ENCODE measurements around the gene SALL1. TPM values are rescaled to one million over a fixed set of nuclear protein-coding genes. Genes with fewer than 3 reads are reported as not detected.

The SALL1 gene
- total RNA-seq, 1 experiment from 2014 or later = not detected

DNA sequence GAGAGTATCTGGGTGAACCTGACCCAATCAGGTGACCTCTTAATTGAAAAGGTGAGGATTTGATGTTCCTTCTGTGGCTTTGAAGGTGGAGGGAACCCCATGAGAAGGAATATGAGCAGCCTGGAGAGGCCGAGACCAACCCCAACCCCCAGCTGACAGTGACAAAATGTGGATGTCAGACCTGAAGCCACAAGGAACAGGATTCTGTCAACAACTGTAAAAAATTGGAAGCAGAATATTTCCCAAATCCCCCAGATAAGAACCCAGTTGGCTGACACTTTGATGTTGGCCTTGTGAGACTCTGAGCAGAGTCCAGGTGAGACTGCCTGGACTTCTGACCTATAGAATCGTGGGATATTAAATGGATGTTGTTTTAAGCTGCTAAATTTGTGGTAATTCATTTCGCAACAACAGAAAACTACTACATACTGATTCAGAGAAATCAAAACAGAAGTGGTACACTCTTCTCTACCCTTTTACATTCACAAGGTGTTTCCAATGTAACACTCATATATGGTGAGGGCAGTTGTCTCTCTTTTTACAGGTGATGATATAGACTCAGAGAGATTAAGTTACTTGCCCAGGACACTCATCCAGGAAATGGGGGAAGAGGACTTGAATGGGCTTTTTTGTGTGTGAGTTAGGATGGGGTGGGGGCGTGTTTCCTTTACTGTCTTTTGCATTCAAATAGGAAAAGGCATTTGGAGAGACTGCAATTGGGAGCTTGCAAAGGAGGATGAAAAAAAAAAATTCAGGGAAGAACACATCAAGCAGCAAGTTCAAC lies 29.8 kb upstream of the SALL1 start:
- H3K27ac ChIP-seq (ENCODE audit: low read length) = no peak overlapping the region
- ATAC-seq = no peak
- intact Hi-C loops (cut with micrococcal nuclease) = no loop called here
- no peaks in the 10 kb centered on the region for H3K36me3 ChIP-seq (ENCODE audit: low read depth, low read length)
- no peak for TF ChIP-seq EZH2 (IDR thresholded peaks at IDR 0.05; ENCODE audit: low read length, unreplicated experiment)
- no peak for TF ChIP-seq EZH2phosphoT487 (IDR thresholded peaks at IDR 0.05; ENCODE audit: borderline replicate concordance, low read length)
- TF ChIP-seq, protein P1, sequence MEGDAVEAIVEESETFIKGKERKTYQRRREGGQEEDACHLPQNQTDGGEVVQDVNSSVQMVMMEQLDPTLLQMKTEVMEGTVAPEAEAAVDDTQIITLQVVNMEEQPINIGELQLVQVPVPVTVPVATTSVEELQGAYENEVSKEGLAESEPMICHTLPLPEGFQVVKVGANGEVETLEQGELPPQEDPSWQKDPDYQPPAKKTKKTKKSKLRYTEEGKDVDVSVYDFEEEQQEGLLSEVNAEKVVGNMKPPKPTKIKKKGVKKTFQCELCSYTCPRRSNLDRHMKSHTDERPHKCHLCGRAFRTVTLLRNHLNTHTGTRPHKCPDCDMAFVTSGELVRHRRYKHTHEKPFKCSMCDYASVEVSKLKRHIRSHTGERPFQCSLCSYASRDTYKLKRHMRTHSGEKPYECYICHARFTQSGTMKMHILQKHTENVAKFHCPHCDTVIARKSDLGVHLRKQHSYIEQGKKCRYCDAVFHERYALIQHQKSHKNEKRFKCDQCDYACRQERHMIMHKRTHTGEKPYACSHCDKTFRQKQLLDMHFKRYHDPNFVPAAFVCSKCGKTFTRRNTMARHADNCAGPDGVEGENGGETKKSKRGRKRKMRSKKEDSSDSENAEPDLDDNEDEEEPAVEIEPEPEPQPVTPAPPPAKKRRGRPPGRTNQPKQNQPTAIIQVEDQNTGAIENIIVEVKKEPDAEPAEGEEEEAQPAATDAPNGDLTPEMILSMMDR (conservative IDR thresholded peaks at IDR 0.05; ENCODE audit: low read depth, low read length) = no peak
- no peak overlapping the region for H3K4me3 ChIP-seq (ENCODE audit: low read length)
- H3K9ac ChIP-seq (ENCODE audit: low read length) = no peak overlapping the region
- BruUV-seq (replicated peaks) = no TSS peak
- no peaks in the 10 kb centered on the region for H3K79me2 ChIP-seq (ENCODE audit: low read length)
- H3K9me3 ChIP-seq (ENCODE audit: low read length) = no peaks in the 10 kb centered on the region
- H3K4me2 ChIP-seq (ENCODE audit: low read length) = no peak overlapping the region
- DNase-seq = no peak
- H3K27me3 ChIP-seq (ENCODE audit: low read length) = no peaks in the 10 kb centered on the region
- no peaks in the 10 kb centered on the region for H3F3A ChIP-seq (ENCODE audit: low read length, unreplicated experiment)
- ChIA-PET POLR2A (ENCODE audit: unreplicated experiment) (no interaction called here), CTCF (no interaction called here)
- H2AFZ ChIP-seq (ENCODE audit: low read length) = no peak overlapping the region
- no peaks in the 10 kb centered on the region for H3K9me2 ChIP-seq (replicated peaks; ENCODE audit: low read length)
- no peaks in the 10 kb centered on the region for H4K20me1 ChIP-seq (ENCODE audit: low read length)
- no peaks in the 10 kb centered on the region for H3K4me1 ChIP-seq (ENCODE audit: insufficient read depth, low read length)

DNA sequence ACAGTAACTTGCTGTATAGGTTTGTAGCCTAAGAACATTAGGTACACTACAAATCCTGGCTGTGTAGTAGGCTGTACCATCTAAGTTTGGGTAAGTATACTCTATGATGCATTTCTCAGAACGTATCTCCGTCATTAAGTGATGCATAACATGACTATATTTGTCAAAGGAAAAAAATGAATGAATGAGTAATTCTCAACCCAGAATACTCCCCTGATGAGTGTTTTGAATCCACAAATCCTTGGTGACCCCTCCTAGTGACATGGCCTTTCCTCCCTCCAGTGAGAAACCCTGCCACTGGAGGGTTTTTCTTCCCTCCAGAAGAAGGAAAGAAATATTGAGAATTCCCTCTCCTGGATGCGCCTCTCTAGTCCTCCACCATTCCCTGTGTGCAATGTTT lies 24.0 kb upstream of the SALL1 start:
- H3K9ac ChIP-seq (ENCODE audit: low read length) = no peak overlapping the region
- ChIA-PET POLR2A (ENCODE audit: unreplicated experiment) (no interaction called here), CTCF (no interaction called here)
- H2AFZ ChIP-seq (ENCODE audit: low read length) = no peak overlapping the region
- no peaks in the 10 kb centered on the region for H3K36me3 ChIP-seq (ENCODE audit: low read depth, low read length)
- TF ChIP-seq EZH2phosphoT487 (IDR thresholded peaks at IDR 0.05; ENCODE audit: borderline replicate concordance, low read length) = no peak
- TF ChIP-seq, protein P1 (conservative IDR thresholded peaks at IDR 0.05; ENCODE audit: low read depth, low read length) = no peak
- no peak for TF ChIP-seq EZH2 (IDR thresholded peaks at IDR 0.05; ENCODE audit: low read length, unreplicated experiment)
- no peak for DNase-seq
- no peaks in the 10 kb centered on the region for H3K9me2 ChIP-seq (replicated peaks; ENCODE audit: low read length)
- no peak overlapping the region for H3K27ac ChIP-seq (ENCODE audit: low read length)
- H3F3A ChIP-seq (ENCODE audit: low read length, unreplicated experiment) = no peaks in the 10 kb centered on the region
- H3K4me1 ChIP-seq (ENCODE audit: insufficient read depth, low read length) = no peaks in the 10 kb centered on the region
- ATAC-seq = no peak
- no peak overlapping the region for H3K4me2 ChIP-seq (ENCODE audit: low read length)
- no peaks in the 10 kb centered on the region for H3K9me3 ChIP-seq (ENCODE audit: low read length)
- intact Hi-C loops (cut with micrococcal nuclease) = no loop called here
- H4K20me1 ChIP-seq (ENCODE audit: low read length) = no peaks in the 10 kb centered on the region
- H3K4me3 ChIP-seq (ENCODE audit: low read length) = no peak overlapping the region
- no peaks in the 10 kb centered on the region for H3K79me2 ChIP-seq (ENCODE audit: low read length)
- no TSS peak for BruUV-seq (replicated peaks)
- no peaks in the 10 kb centered on the region for H3K27me3 ChIP-seq (ENCODE audit: low read length)

DNA sequence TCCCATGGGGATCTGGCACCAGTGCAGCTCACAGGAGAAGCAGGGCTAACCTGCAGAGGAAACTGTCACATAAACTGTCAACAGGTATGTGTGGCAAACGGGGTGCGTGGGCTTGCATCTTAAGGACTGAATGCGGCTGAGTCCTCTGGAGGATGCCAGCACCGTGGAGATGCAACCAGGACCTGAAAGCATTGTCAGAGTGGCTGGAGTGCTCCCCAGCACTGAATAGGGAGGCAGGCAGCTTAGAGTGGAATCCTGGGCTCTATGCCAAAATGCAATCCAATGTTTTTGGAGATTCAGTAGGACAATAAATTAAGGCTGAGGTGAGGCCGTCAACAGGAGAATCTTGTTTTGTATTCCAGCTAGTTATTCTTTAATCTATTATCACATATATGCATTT lies 21.3 kb upstream of the SALL1 start:
- Histone ChIP-seq H3K9me2 (replicated peaks; ENCODE audit: low read length) (no peaks in the 10 kb centered on the region), H3K27ac (ENCODE audit: low read length) (no peak overlapping the region), H3K9me3 (ENCODE audit: low read length) (no peaks in the 10 kb centered on the region), H3F3A (ENCODE audit: low read length, unreplicated experiment) (no peaks in the 10 kb centered on the region), H3K4me3 (ENCODE audit: low read length) (no peak overlapping the region), H4K20me1 (ENCODE audit: low read length) (no peaks in the 10 kb centered on the region), H3K4me2 (ENCODE audit: low read length) (no peak overlapping the region), H2AFZ (ENCODE audit: low read length) (no peak overlapping the region), H3K36me3 (ENCODE audit: low read depth, low read length) (no peaks in the 10 kb centered on the region), H3K9ac (ENCODE audit: low read length) (no peak overlapping the region), H3K79me2 (ENCODE audit: low read length) (no peaks in the 10 kb centered on the region), H3K27me3 (ENCODE audit: low read length) (no peaks in the 10 kb centered on the region), H3K4me1 (ENCODE audit: insufficient read depth, low read length) (no peaks in the 10 kb centered on the region)
- no TSS peak for BruUV-seq (replicated peaks)
- no peak for ATAC-seq
- ChIA-PET POLR2A (ENCODE audit: unreplicated experiment) (no interaction called here), CTCF (no interaction called here)
- DNase-seq = no peak
- intact Hi-C loops (cut with micrococcal nuclease) = no loop called here
- TF ChIP-seq, protein P1 (conservative IDR thresholded peaks at IDR 0.05; ENCODE audit: low read depth, low read length) = no peak
- TF ChIP-seq EZH2 (IDR thresholded peaks at IDR 0.05; ENCODE audit: low read length, unreplicated experiment) (no peak), EZH2phosphoT487 (IDR thresholded peaks at IDR 0.05; ENCODE audit: borderline replicate concordance, low read length) (no peak)

All from PC-3 (cell line).